ENCODE results near the gene TRPT1.

DNA sequence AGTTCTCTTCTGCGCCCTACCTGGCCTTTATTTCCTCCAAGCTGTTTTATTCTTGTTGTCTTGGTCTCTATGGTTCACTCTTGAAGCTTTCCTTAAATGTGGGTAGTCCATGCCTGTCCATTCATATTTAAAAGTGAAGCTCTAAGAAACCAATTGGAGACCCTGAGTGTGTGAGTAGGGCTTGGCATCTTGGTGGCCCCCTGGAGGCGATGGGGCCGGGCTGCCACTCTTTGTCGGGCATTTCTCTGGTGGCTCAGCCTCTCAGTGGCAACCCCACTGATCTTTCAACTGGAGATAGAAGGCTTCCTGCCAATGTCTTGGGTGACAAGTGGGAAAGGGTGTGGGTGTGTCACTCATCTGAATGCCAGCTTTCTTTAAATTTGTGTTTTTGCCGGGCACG is 9.1 kb downstream of the TRPT1 start:
- TF ChIP-seq, protein P1, sequence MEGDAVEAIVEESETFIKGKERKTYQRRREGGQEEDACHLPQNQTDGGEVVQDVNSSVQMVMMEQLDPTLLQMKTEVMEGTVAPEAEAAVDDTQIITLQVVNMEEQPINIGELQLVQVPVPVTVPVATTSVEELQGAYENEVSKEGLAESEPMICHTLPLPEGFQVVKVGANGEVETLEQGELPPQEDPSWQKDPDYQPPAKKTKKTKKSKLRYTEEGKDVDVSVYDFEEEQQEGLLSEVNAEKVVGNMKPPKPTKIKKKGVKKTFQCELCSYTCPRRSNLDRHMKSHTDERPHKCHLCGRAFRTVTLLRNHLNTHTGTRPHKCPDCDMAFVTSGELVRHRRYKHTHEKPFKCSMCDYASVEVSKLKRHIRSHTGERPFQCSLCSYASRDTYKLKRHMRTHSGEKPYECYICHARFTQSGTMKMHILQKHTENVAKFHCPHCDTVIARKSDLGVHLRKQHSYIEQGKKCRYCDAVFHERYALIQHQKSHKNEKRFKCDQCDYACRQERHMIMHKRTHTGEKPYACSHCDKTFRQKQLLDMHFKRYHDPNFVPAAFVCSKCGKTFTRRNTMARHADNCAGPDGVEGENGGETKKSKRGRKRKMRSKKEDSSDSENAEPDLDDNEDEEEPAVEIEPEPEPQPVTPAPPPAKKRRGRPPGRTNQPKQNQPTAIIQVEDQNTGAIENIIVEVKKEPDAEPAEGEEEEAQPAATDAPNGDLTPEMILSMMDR (IDR thresholded peaks at IDR 0.05): no peak
- no peak for TF ChIP-seq NR2C2 (CRISPR knock-in tag; IDR thresholded peaks at IDR 0.05)
